Caco-2 (cell line): Measurements from ENCODE around the gene FAM78A. TPM values are rescaled to one million over a fixed set of nuclear protein-coding genes. Genes with fewer than 3 reads are reported as not detected.

Source experiments
- BruUV-seq: library from RNA; stranded (reverse); fragments of 400-500 nt; replicated peaks from 2 replicates; lab custom pipeline; 2021; lab: Mats Ljungman, UMichigan
- CTCF ChIA-PET: fragments of 300-600 bp; sonication (Branson Sonifier 250); formaldehyde crosslinking; loops from one replicate; lab custom pipeline; 2022; ENCODE audit warnings: antibody characterized with exemption; lab: Charles Lee
- POLR2A ChIA-PET: fragments of 300-600 bp; sonication (Branson Sonifier 250); formaldehyde crosslinking; loops from one replicate; lab custom pipeline; 2022; ENCODE audit warnings: antibody characterized with exemption; lab: Charles Lee
- DNase-seq, 2 experiments: peaks; one replicate each; pipeline versions ENCODE4 v3.0.0 to v3.0.0-alpha.2; 2020 to 2022
- H3K27me3 ChIP-seq: replicated peaks from 2 replicates; pipeline ENCODE4 v1.6.0; 2011; ENCODE audit warnings: low read length; ENCODE audit not compliant: control insufficient read depth, insufficient read depth
- H3K36me3 ChIP-seq: 2 replicates; pipeline ENCODE4 v1.5.1; 2011; ENCODE audit warnings: low read length; ENCODE audit not compliant: control insufficient read depth, insufficient read depth
- H3K4me1 ChIP-seq: fragments of 250-450 bp; sonication (Bioruptor Pico); 2 replicates; pipeline ENCODE4 v1.5.1; 2020; ENCODE audit warnings: mild to moderate bottlenecking
- H3K4me3 ChIP-seq: 2 replicates; pipeline ENCODE4 v1.5.1; 2011; ENCODE audit warnings: low read depth, mild to moderate bottlenecking, control low read depth, low read length
- H3K9me3 ChIP-seq: fragments of 250-450 bp; sonication (Bioruptor Pico); 2 replicates; pipeline ENCODE4 v1.5.1; 2020; ENCODE audit warnings: mild to moderate bottlenecking, moderate library complexity
- H3K27ac Mint-ChIP-seq: one replicate; pipeline ENCODE4 v1.8.0; 2022; ENCODE audit warnings: mixed read lengths; ENCODE audit not compliant: unreplicated experiment
- H3K27me3 Mint-ChIP-seq: one replicate; pipeline ENCODE4 v1.8.0; 2022; ENCODE audit warnings: mixed read lengths; ENCODE audit not compliant: insufficient read depth, unreplicated experiment
- H3K36me3 Mint-ChIP-seq: one replicate; pipeline ENCODE4 v1.8.0; 2022; ENCODE audit warnings: mild to moderate bottlenecking, mixed read lengths; ENCODE audit not compliant: insufficient read depth, unreplicated experiment
- H3K4me1 Mint-ChIP-seq: one replicate; pipeline ENCODE4 v1.8.0; 2022; ENCODE audit warnings: low read depth, mixed read lengths; ENCODE audit not compliant: unreplicated experiment
- H3K4me3 Mint-ChIP-seq: one replicate; pipeline ENCODE4 v1.8.0; 2022; ENCODE audit warnings: mild to moderate bottlenecking, moderate library complexity, mixed read lengths; ENCODE audit not compliant: unreplicated experiment
- H3K9me3 Mint-ChIP-seq: one replicate; pipeline ENCODE4 v1.8.0; 2022; ENCODE audit warnings: mixed read lengths; ENCODE audit not compliant: unreplicated experiment
- intact Hi-C: fragments of 100-400 bp; cut with micrococcal nuclease; formaldehyde crosslinking; loops from one replicate; pipeline ENCODE4 v1.10.0; 2022; ENCODE audit not compliant: unreplicated experiment
- total RNA-seq: library from RNA; stranded (reverse); gene quantifications from 2 replicates; pipeline ENCODE4 v1.2.3, GENCODE V29; 2022
- TF ChIP-seq, protein P1 (sequence below), 2 experiments: fragments of 200-600 bp in 1 of 2; IDR thresholded peaks; 1 replicate in 1 of 2; 2 replicates in 1 of 2; pipeline versions ENCODE4 v1.5.1 to v1.8.0; 2011 to 2022; ENCODE audit warnings: antibody characterized with exemption in 1 of 2, control low read depth in 1 of 2, inconsistent platforms in 1 of 2, low read depth in 1 of 2, low read length in 1 of 2, mild to moderate bottlenecking in 1 of 2, moderate library complexity in 1 of 2; ENCODE audit not compliant: insufficient read depth in 1 of 2, severe bottlenecking in 1 of 2, unreplicated experiment in 1 of 2

FAM78A gene
- total RNA-seq, 1 experiment from 2014 or later: 0.70 TPM

DNA sequence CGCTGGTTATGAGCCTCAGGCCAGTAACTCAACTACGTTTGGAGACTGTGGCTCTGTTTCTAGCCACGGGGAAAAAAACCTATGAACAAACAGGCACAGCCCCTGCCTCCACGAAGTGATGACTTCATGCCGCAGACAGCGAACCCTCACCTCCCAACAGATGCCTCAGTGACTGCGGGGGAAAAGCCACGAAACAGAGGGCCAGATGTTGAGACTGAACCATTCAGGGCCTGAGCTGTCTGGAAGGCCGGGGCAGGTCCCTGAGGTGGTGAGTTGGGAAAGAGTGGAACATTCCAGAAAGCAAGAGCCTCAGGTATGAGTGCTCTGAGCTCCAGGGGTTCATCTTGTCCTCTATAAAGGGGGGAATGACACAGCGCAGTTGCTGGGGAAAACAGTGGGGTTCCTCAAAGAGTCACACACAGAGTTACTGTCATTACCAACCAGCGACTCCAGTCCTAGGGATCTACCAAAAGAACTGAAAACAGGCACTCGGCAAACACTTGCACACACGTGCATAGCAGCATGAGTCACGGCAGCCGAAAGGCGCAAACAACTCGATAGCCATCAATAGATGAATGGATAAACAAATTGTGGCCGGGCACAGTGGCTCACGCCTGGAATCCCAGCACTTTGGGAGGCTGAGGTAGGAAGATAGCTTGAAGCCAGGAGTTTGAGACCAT is 28.5 kb upstream of the FAM78A start:
- Mint-ChIP-seq H3K27ac (peak overlapping the region; percentile 57), H3K36me3 (no peaks in the 10 kb centered on the region), H3K27me3 (no peaks in the 10 kb centered on the region), H3K4me1 (peaks cover 7% of the 10 kb centered on the region), H3K9me3 (no peaks in the 10 kb centered on the region), H3K4me3 (no peak overlapping the region)
- BruUV-seq: no TSS peak
- Histone ChIP-seq H3K4me1 (0 out of 2 replicates have a peak, but pooled peaks cover 7% of the 10 kb centered on the region), H3K27me3 (no peaks in the 10 kb centered on the region), H3K4me3 (no peak overlapping the region), H3K36me3 (no peaks in the 10 kb centered on the region), H3K9me3 (no peaks in the 10 kb centered on the region)
- intact Hi-C loops: no loop called here
- TF ChIP-seq, protein P1, sequence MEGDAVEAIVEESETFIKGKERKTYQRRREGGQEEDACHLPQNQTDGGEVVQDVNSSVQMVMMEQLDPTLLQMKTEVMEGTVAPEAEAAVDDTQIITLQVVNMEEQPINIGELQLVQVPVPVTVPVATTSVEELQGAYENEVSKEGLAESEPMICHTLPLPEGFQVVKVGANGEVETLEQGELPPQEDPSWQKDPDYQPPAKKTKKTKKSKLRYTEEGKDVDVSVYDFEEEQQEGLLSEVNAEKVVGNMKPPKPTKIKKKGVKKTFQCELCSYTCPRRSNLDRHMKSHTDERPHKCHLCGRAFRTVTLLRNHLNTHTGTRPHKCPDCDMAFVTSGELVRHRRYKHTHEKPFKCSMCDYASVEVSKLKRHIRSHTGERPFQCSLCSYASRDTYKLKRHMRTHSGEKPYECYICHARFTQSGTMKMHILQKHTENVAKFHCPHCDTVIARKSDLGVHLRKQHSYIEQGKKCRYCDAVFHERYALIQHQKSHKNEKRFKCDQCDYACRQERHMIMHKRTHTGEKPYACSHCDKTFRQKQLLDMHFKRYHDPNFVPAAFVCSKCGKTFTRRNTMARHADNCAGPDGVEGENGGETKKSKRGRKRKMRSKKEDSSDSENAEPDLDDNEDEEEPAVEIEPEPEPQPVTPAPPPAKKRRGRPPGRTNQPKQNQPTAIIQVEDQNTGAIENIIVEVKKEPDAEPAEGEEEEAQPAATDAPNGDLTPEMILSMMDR (IDR thresholded peaks at IDR 0.05; ENCODE audit: insufficient read depth in 1 of 2, low read depth in 1 of 2, low read length in 1 of 2, severe bottlenecking in 1 of 2, unreplicated experiment in 1 of 2): no peak
- ChIA-PET CTCF (interaction anchor here (0.6 kb wide), 1 partner anchor 194 kb away, joined by 3 read pairs; no protein-coding TSS in a partner anchor), POLR2A (no interaction called here)
- DNase-seq: no peak

DNA sequence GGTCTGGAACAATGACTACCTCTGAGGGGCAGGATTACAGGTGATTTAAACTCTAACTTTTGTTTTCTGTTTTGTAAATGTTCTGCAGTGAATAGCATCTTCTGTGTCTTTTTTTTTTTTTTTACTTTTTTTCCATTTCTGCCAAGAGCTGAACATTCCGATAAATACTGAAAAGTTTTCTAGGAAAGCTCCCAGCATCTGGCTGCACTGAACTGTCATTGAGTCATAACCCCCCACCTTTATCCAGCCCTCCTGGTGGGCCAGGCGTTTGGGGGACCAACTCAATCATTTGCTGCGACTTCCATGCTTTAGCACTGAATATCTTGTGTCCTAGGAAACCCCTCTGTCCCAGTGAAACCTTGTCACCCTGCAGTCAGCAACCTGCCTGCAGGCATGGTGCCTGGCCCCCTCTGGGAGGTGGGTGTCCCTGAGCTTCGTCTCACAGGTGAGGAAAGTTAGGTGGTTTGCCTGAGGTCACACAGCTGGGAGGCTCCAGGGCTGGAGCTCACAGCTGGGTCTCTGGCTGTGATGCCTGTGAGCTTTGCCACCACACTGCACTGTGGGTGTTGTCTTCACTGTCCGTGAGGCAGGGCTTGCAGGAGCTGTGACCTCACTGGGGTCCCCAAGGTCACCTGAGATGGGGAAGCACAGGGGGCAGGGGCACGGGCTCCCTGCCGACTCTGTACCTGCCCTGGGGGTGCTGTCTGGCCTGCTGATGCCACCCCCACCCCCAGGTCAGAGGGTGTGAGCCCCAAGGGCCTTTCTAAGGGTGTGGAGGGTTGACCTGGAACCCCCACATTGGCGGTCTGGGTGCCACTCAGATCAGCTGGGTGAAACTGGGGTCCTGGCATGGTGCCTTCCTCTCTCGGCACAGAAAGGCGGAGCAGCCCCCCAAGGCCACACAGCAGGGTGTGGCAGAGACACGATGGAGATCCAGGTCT is 27.3 kb upstream of the FAM78A start:
- Mint-ChIP-seq H3K27ac (no peak overlapping the region), H3K36me3 (no peaks in the 10 kb centered on the region), H3K9me3 (no peaks in the 10 kb centered on the region), H3K4me3 (no peak overlapping the region), H3K4me1 (peaks cover 7% of the 10 kb centered on the region), H3K27me3 (no peaks in the 10 kb centered on the region)
- BruUV-seq: no TSS peak
- Histone ChIP-seq H3K27me3 (no peaks in the 10 kb centered on the region), H3K36me3 (no peaks in the 10 kb centered on the region), H3K4me3 (no peak overlapping the region), H3K9me3 (no peaks in the 10 kb centered on the region), H3K4me1 (0 out of 2 replicates have a peak, but pooled peaks cover 7% of the 10 kb centered on the region)
- DNase-seq: no peak
- ChIA-PET CTCF (interaction anchor here (0.5 to 0.7 kb wide), 3 partner anchors 32 to 105 kb away, joined by 3 to 4 read pairs (median 3); no protein-coding TSS in a partner anchor), POLR2A (no interaction called here)
- TF ChIP-seq, protein P1 (IDR thresholded peaks at IDR 0.05; ENCODE audit: insufficient read depth in 1 of 2, low read depth in 1 of 2, low read length in 1 of 2, severe bottlenecking in 1 of 2, unreplicated experiment in 1 of 2): no peak
- intact Hi-C loops: no loop called here
